SU-DHL-6 (cell line): ENCODE data around the gene TAL2.

Experiments used
- CTCF ChIP-seq: fragments of 200-600 bp; sonication (generic); IDR thresholded peaks from one replicate; pipeline ENCODE4 v1.5.1; 2017; ENCODE audit warnings: antibody characterized with exemption, mild to moderate bottlenecking, low read length, moderate library complexity; ENCODE audit not compliant: insufficient read depth, poor library complexity, severe bottlenecking
- EZH2phosphoT487 ChIP-seq: fragments of 200-600 bp; sonication (generic), shearing (Covaris generic); conservative IDR thresholded peaks from 2 replicates; pipeline ENCODE4 v1.6.1; 2018; ENCODE audit warnings: mild to moderate bottlenecking, antibody characterized with exemption, low read length, moderate library complexity, mixed read lengths

GRCh38 chr9:105694848-105695581, 32.8 kb downstream of the TAL2 start:
- TF ChIP-seq CTCF (no peak), EZH2phosphoT487 (no peak)
